Right kidney (tissue), 1 donor: ENCODE measurements around the gene AURKA.
"Not testable (repeated sequence)": the region's sequence is repeated elsewhere in the genome, so short reads cannot be mapped to it uniquely, and the experiment has no call there.

ENCODE experiments used
- DNase-seq: peaks from one replicate; pipeline ENCODE4 v3.0.0-alpha.2; 2016

The AURKA gene

DNA sequence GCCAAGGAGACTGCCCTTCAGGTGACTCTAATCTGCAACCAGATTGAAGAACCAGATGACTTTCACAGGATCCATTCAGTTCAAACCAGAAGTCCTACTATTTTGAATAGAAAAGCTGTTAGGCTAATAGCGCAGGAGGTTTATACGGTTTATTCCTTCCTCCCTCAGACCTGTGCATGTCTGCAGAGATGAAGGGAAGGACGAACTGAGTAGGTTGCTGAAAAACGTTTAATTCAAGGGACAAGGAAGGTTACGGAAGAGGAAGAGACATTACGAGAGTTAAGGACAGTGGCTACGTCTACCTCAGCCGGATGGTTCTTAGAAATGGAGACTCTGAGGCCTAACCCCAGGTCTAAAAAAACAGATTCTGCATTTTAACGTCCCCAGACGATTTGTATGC lies 978 bp downstream of the AURKA start:
- DNase-seq = no peak

DNA sequence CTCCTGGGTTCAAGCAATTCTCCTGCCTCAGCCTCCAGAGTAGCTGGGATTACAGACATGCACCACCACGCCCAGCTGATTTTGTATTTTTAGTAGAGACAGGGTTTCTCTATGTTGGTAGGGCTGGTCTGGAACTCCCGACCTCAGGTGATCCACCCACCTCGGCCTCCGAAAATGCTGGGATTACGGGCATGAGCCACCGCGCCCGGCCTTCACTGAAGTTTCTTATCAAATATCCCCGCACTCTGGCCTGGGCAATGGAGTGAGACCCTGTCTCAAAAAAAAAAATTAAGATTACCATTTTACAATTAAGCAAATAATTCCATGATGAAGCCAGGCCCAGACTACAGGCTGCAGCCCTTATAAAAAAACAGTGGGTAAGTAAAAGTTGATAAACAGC lies 1.6 kb downstream of the AURKA start:
- not testable (repeated sequence) for DNase-seq

DNA sequence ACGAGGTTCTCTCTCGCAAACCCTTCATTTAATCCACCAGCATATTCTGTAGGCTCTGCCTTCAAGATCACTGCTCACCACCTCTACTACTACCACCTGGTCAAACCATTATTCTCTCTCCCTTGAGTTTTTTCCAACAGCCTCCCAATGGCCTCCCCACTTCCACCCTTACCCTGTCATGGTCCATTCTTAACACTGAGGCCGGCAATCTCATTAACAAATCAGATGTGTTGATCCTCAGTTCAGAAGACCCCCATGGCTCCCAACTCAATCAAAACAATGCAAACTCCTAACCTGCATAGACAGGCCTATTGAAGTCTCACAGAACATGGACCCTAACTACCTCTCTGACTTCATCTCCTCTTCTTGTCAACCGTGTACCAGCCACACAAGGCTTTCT lies 2.2 kb downstream of the AURKA start:
- no peak for DNase-seq

DNA sequence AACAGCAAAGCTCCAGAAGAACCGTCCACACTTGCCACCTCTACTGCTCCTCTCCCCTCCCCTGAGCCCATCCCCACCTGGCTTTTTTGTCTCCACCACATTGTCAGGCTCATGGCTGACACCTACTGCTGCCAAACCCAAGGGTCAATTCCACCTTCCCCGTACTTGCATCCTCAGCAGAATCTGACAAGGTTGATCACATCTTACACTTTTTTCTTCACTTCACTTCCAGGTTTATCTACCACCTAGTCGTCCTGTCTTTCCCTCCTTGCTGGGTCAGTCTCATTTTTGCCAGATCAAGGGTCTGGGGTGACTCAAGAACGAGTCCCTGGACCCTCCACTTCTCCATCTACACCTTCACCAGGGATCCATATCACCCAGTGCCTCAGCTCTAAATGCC lies 3.1 kb downstream of the AURKA start:
- DNase-seq = no peak

DNA sequence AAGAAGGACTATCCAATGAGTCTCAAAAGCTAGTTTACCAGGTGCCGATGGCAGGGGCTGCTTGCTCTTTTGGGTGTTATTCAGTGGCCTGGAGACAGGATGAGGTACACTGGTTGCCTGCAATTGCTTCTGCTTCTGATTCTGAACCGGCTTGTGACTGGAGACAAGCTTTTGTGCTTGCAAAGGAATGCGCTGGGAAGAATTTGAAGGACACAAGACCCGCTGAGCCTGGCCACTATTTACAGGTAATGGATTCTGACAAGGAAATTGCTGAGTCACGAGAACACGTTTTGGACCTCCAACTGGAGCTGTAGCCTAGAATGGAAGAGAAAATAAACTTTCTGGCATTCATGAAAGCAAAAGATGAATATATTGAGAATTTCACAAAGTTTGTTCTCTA lies 5.8 kb downstream of the AURKA start:
- DNase-seq = no peak

GRCh38 chr20:56385130-56385529 lies 6.9 kb downstream of the AURKA start:
- DNase-seq = no peak

GRCh38 chr20:56383334-56383733 lies 8.7 kb downstream of the AURKA start:
- DNase-seq = no peak

DNA sequence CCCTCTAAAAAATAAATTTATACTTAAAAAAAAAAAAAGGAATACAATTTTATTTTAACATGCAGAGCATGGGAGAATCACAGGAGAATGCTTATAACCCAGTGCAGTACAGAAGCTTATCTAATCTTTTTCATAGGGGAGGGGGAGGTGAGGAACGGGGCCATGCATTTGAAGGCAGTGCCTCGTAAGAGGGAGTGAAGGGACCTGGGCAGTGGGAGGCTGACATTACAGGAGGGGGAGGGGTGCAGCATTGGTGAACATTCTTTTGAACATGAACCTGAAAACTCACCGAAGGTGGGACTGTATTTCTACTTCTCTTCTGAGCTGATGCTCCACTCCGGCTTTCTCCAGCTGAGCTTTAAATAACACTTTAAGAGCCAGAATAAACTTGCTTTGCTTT lies 9.3 kb downstream of the AURKA start:
- DNase-seq = no peak

- no peak for DNase-seq
These were observed 10.5 kb downstream of the AURKA start for GRCh38 chr20:56381501-56381900.

DNA sequence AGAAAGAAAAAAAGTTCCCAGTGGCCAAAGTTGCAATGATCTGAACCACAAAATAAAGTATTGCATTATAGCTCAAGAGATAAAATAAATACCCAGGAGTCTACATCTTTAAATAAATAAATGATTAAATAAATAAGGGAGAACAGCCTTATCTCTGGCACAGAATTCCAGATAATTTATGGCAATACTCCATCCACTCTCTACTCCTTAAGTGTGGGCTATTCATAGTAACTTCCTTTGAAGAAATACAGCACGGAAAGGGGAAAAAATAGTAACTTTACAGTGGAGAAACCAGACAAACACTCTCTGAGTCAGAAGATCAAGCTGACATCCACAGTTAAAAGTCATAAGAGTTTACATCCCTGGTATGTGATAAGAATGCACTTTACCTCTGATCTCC lies 11.6 kb downstream of the AURKA start:
- DNase-seq = no peak

- no peak for DNase-seq
These were observed 13.6 kb downstream of the AURKA start for GRCh38 chr20:56378386-56378785.

GRCh38 chr20:56376331-56376730 lies 15.7 kb downstream of the AURKA start:
- DNase-seq = no peak

GRCh38 chr20:56373942-56374341 lies 18.1 kb downstream of the AURKA start:
- no peak for DNase-seq

DNA sequence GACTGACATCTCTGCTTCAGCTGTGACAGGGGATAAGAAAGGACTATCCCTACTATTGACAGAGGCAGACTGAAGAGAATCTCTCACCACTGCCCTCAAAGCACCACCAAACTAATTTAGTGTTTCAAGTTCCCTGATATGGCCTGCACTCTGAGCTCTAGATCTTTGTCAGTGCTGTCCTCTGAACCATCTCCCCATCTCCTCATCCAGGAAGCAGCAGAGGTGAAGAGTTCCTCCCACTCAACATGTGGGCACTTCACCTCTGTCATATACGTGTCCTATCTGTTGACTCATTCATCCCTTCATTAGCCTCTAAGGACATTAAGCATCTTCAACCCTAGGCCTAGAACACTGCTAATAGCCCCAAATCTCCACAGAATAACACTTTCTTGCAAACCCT lies 19.2 kb downstream of the AURKA start:
- no peak for DNase-seq

DNA sequence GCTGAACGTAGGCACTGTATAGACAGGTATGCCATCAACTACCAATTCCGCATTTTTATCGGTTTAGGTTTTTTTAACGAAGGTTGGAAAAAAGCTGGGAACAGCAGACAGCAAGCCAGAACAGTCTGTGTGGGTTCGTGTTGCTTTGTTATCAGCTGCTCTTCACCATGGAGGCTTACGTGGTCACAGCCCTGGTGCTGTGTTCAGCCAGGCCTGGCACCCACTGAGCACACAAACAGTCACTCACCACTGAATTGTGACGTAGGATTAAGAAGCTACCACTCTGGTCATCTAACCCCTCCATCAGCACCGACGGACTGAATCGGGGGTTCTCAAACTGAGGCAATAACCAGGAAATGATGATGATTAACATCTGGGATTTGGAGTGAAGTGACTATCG lies 20.0 kb downstream of the AURKA start:
- DNase-seq = no peak

DNA sequence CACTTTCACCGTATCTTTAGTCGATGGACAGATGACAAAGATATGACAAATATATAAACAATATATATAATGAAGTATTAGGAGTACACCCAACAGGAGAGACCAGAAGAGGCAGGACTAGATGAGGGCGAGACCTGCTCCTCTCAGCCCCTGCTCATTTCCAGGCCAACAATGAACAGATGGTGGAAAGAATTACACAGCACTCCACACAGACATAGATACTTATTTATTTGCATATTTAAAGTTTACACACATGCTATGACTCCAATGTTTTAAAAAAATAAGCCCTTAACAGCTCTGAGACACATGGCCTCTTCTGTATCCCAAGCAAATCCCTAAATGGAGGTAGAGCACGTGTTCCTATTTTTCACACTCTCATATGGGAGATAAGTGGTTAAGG lies 22.8 kb downstream of the AURKA start:
- no peak for DNase-seq

DNA sequence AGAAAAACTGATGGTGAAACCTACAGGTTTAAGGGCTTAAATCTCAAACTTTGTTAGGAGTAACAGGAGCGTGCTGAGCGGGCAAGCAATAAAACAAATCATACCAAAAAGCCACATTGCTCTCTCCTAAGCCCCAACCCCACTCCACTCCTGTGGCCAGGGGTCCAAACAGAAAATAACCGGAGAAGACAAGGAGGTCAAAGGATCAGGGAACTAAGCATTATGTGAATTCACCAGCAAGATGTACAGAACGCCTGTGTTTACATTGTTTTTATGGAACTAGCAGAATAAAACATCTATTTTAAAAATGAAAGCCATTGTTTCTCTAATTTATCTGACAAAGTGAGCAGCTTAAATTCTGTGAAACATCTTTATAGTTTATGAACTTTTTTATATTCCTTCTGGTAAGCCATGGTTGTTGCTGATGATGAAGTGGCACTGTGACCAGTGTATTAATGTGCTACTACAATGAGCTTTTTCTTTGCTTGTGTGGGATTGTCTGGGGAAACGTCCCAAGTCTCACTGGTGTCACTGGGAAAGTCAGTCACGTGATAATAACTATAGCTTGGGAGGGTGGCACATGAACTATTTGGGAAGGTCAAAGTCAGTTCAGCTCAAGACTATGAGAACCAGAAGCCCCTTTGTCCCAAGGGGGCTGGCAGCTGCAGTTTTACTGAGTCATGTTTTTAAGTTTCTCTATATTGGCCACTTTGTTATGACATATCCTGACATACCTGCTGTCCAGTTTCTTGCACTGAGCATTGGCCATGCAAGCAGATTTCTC lies 23.5 kb downstream of the AURKA start:
- DNase-seq = no peak

DNA sequence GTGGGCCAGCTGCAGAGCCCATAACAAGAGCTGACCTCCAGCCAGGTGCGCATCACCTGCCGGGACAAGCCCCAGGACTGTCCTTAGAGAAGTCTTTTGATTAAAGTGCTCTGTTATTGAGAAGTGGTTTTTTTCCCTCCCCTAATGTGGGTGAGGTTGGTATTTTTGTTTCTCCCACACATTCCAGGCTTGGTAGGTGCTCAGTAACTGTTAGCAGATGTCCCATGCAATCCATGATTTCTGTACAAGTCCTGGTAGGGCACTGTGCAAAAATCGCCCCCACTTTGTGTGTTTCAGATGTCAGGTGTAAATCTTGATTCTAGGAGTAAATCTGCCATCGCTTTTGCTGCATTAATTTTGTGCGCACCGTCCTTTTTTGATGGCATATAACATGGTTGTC lies 28.5 kb downstream of the AURKA start:
- DNase-seq = no peak

DNA sequence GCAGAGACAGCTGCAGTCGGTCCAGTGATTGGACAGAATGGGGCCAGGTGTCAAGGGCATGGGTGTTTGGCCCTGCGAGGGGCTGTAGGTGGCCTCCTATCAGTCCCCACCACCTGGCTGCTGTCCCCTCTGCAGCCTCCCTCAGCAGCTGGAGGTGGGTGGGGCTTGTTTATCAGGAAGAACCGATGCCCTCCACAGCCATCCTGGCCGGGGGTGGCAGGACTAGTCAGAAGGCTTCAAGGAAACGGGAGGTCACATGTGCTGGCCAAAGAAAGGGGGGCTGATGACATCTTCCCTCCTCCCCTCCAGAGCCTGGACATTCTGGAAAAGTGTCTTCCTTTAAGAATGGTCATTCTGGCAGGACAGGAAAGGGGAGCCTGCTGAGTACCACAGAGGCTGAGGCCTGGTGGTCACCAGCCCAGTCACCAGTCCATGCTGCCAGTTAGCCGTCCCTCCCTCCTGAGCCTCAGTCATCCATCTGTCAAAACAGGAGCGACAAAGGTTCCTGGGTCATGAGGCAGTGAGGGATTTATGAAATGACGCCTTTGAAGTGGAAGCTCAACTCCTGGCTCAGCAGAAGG lies 29.1 kb downstream of the AURKA start:
- DNase-seq = no peak

GRCh38 chr20:56361900-56362299 lies 30.1 kb downstream of the AURKA start:
- DNase-seq = no peak

DNA sequence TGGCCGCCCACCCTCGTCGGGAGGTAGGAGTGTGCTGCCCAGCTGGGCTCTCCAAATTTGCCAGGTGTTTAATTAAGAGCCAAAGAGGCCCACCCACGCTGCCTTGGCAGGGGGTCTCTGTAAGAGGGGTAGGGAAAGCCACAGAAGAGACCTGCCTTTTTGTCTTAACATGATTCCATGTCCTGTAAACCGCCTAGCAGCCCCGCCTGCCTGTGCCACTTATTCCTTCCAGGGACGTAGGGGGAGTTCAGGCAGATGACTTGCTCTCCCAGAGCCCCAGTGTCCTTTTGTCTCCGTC lies 31.2 kb downstream of the AURKA start:
- no peak for DNase-seq

DNA sequence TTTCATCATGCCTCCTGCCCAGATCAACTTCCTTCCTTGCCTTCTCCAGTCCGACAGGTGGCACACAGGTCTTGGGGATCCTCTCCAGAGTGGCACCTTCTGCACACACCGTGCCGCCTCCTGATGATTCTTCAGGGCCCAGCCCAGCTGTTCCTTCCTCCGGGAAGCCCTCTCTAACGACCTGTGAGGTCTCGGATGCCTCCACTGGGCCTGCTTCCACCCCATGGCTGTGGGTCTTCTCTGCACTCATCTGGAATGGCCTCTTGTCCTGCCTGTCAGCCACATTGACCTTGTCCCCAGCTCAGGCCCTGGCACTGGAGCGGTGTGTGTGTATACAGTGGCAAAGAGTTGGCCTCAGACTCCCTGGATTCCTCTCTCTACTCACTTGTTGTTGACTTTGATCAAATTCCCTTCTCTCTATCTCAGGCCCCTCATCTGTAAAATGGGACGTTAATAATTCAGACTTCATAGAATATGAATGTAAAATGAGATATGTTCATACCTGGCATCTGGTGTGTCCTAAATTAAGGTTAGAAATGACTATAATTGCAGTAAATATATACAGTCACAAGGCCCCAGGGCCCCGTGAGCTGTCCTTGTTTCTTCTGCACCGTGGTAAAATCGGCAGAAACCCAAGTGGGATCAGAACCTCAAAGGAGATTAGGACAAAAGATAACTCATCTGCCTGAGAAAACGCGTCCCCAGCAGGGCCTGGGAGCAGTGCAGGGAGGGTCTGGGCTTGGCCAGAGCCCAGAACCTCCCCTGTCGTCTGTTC lies 31.7 kb downstream of the AURKA start:
- DNase-seq = no peak

GRCh38 chr20:56359212-56360132 lies 32.5 kb downstream of the AURKA start:
- DNase-seq = peak; percentile 78
